Stimulated activated naive CD8-positive, alpha-beta T cell treated with anti-CD3 and anti-CD28 coated beads, Interleukin-15, amount 100 ng/mL, for 72 hours (primary cell): ENCODE measurements around the gene CMIP.
A peak's percentile ranks its signal among the peaks of the same experiment; 100 is the strongest.
"Not testable (repeated sequence)": the region's sequence is repeated elsewhere in the genome, so short reads cannot be mapped to it uniquely, and the experiment has no call there.

ENCODE experiments used
- ATAC-seq: fragments of 150-1000 bp; cut with Tn5 transposase; 2 replicates; pipeline ENCODE4 v1.10.0; 2021; ENCODE audit warnings: mild to moderate bottlenecking, moderate library complexity
- DNase-seq, 2 donors: peaks; one replicate each; pipeline ENCODE4 v3.0.0; 2021 to 2022
- H3K27ac Mint-ChIP-seq, 2 donors: one replicate each; pipeline ENCODE4 v1.8.0; 2022; ENCODE audit warnings: mild to moderate bottlenecking in 2 of 2, mixed read lengths in 2 of 2, moderate library complexity in 2 of 2
- H3K27me3 Mint-ChIP-seq: one replicate; pipeline ENCODE4 v1.8.0; 2022; ENCODE audit warnings: mixed read lengths
- H3K4me1 Mint-ChIP-seq: one replicate; pipeline ENCODE4 v1.8.0; 2022; ENCODE audit warnings: mild to moderate bottlenecking, mixed read lengths
- H3K4me3 Mint-ChIP-seq, 2 donors: one replicate each; pipeline ENCODE4 v1.8.0; 2022; ENCODE audit warnings: mild to moderate bottlenecking in 2 of 2, mixed read lengths in 2 of 2, moderate library complexity in 1 of 2
- H3K9me3 Mint-ChIP-seq, 2 donors: one replicate each; pipeline ENCODE4 v1.8.0; 2022; ENCODE audit warnings: mixed read lengths in 2 of 2

Gene CMIP

DNA sequence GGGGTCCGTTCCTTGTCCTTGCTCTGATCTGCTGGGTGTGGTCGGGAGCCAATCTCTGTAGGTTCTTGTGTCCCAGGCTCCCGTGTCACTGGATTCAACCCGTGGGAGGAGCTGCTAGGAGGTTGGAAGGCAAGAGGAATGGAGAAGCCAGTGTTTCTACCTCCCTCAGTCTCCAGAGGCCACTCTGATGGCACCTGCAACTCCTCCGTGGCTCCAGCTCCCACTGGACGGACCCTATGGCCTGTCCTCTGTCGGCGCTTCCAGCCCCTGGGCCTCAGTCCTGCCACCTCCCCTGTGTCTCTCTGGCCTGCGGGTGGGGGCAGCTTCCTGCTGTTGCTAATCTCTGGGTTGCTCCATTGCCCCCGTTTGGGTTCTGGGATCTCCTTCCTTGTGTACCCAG is 71.1 kb downstream of the CMIP start:
- H3K9me3 Mint-ChIP-seq: no peaks in the 10 kb centered on the region
- no peak overlapping the region for H3K4me3 Mint-ChIP-seq
- ATAC-seq: no peak
- peaks cover 43% of the 10 kb centered on the region for H3K4me1 Mint-ChIP-seq
- no peaks in the 10 kb centered on the region for H3K27me3 Mint-ChIP-seq
- no peak for DNase-seq
- H3K27ac Mint-ChIP-seq: peak overlapping the region in 1 of 2 donors; percentile 78

DNA sequence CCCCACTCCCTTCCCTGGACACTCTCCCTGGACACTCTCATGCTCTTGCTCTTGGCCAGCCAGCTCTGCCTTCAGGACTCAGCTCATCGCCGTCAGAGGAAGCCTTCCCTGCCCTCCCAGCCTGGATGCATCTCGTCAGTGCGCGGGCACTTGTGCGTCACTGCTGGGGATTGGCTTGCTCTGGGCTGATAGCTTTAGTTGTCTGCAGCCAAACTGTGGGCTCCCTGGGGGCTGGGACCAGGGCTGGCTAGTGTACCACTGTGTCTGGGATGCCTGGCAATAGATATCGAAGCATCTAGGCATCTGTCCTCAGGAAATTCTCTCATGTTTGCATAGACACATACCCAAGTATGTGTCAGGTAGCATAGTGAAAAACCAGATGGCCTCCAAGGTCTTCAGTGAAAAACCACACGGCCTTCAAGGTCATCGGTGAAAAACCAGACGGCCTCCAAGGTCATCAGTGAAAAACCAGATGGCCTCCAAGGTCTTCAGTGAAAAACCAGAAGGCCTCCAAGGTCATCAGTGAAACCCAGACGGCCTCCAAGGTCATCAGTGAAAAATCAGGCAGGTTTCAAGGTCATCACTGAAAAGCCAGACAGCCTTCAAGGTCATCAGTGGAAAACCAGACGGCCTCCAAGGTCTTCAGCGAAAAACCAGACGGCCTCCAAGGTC is 72.0 kb downstream of the CMIP start:
- DNase-seq (no peak), ATAC-seq (no peak)
- Mint-ChIP-seq H3K9me3 (no peaks in the 10 kb centered on the region), H3K27ac (no peak overlapping the region), H3K4me3 (no peak overlapping the region), H3K4me1 (peaks cover 52% of the 10 kb centered on the region), H3K27me3 (no peaks in the 10 kb centered on the region)

DNA sequence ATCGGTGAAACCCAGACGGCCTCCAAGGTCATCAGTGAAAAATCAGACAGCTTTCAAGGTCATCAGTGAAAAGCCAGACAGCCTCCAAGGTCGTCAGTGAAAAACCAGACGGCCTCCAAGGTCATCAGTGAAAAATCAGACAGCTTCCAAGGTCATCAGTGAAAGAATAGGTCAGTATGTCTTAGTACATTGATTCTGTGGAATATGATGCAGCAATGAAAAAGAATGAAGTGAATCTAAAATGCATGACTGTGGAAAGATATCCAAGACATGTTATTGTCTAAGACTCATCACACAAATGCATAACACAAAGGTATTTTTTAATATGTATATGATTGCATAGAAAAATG is 72.5 kb downstream of the CMIP start:
- Mint-ChIP-seq H3K4me1 (peaks cover 56% of the 10 kb centered on the region), H3K9me3 (no peaks in the 10 kb centered on the region), H3K27me3 (no peaks in the 10 kb centered on the region), H3K27ac (no peak overlapping the region), H3K4me3 (no peak overlapping the region)
- DNase-seq (no peak), ATAC-seq (no peak)

DNA sequence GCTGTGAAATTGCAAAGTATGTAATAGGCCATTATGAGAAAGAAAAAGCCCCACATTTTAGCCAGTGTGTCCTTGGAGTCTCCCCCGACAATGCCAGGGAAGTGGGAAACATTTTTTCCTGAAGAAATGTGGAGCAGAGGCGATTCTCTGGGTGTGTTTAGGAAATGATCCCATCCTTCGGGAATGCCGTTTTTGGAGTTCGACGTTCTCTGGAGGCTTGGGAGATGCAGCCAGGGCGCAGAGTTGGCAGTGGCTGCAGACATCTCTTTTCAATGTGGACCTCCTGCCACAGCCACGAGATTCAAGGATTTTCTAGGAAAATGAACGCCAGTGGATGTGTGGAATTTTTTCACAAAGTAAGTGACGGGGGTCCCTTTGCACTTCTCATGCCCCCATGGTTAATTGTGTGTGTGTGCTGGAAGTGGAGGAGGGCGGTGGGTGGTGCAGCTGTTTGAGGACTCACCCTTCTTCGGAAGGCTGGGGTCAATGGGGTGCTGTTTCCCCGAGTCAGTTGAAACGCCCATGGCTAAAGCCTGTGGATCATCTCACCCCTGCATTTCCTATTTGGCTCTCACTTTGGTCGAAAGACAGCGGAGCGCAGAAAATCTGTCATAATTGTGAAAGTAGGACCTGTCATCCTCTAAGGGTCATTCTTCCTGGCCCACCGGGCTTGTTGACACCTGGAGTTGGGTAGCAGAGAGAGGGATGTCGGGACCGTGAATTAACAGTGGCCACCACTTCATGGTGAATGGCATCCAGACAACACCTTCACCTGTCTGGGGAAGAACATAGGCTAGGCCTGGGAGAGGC is 73.2 kb downstream of the CMIP start:
- H3K4me1 Mint-ChIP-seq: peaks cover 55% of the 10 kb centered on the region
- no peak overlapping the region for H3K27ac Mint-ChIP-seq
- ATAC-seq (no peak), DNase-seq (no peak)
- no peaks in the 10 kb centered on the region for H3K27me3 Mint-ChIP-seq
- H3K4me3 Mint-ChIP-seq: no peak overlapping the region
- no peaks in the 10 kb centered on the region for H3K9me3 Mint-ChIP-seq

DNA sequence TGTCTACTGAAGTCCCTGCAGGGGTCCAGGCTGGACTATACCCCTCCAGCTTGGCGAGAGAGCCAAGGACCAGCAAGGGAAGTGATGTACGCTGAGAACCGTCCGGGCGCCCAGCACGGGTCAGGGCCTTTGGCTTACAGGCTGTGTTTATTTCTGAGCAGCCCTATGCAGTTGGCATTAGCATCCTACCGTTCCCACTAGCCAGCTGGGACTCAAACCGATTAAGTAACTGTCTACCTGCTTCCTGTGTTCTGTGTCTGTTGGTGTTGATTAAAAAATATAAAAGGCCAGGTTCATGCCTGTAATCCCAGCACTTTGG is 73.8 kb downstream of the CMIP start:
- Mint-ChIP-seq H3K9me3 (no peaks in the 10 kb centered on the region), H3K4me3 (no peak overlapping the region), H3K27me3 (no peaks in the 10 kb centered on the region), H3K27ac (no peak overlapping the region), H3K4me1 (peaks cover 55% of the 10 kb centered on the region)
- ATAC-seq: no peak
- DNase-seq: no peak

DNA sequence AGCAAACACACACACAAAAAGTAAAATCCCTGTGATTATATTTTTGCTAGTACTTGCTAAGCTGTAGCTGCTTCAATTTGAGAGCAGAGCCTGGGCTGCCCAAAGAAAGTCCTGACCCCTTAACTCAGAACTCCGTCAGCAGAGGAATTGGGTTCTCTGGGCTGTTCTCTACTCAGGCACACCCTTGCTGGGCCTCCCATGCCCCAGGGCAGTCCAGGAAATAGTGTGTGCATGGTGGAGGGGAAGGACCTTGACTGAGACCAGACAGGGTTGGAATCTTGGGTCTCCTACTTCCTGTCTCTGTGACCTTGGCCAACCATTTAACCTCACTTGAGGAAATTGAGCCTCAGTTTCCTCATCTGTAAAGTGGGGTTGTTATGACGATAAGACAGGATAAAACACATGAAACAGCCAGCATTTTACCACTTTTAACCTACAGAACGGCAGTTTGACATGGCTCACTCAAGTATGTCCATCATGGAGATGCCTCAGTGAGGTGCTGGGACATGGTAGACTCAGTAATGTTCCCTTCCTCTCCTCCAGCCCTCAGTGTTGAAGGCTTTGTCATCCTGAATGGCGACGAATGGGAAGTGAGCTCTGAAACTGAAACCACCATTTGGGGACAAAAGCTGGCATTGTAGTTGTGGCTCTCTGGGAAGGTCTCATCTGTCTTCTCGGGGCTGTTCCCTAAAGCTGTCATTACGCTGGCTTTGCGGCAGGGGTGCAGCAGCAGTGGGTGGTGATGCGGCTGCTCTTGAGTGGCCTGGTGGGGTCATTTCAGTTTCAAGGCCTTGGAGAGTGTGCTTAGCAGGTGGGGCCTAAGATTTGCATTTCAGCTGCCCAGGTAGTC is 74.9 kb downstream of the CMIP start:
- H3K4me1 Mint-ChIP-seq: peaks cover 46% of the 10 kb centered on the region
- no peak overlapping the region for H3K4me3 Mint-ChIP-seq
- H3K27ac Mint-ChIP-seq: no peak overlapping the region
- H3K9me3 Mint-ChIP-seq: no peaks in the 10 kb centered on the region
- H3K27me3 Mint-ChIP-seq: no peaks in the 10 kb centered on the region
- DNase-seq (no peak), ATAC-seq (no peak)

DNA sequence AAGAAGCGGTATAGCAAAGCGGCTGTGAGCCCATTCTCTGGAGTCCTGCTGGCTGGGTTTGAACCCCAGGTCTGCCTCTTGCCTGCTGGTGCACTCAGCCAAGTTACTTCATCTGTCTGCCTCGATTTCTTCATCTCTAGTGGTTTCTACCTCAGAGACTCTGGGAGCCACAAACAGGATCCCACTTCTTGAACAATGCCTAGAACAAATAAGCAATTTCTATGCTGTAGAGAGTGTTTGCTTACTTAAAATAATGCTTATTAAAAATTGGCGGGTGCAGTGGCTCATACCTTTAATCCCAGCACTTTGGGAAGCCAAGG is 75.5 kb downstream of the CMIP start:
- Mint-ChIP-seq H3K4me3 (no peak overlapping the region), H3K27me3 (no peaks in the 10 kb centered on the region), H3K9me3 (no peaks in the 10 kb centered on the region), H3K4me1 (peaks cover 40% of the 10 kb centered on the region), H3K27ac (no peak overlapping the region)
- DNase-seq (no peak), ATAC-seq (no peak)

DNA sequence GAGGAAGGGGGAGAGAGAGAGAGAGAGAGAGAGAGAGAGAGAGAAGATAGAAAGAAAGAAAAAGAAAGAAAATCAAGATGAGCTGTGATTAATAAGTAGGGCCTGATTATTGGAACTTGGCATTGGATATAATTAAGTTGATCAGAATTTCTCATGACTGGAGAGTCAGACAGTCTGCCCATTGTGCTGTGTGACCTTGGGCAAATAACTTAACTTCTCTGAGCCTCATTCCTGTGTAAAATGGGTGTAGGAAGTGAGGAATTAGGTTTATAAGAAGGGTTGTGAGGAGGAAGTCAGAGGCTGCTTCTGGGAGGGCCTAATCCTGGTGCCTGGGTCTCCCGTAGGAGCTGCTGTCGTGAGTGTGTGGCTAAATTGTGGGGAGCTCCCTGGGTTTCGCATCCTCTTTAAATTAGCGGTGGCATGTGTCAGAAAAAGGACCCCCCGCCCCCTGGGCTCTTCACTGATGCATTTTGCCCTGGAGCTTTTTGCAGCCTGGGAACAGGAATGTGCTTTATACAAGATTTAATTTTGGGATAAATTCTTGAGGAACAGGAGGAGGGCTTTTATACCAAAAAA is 76.0 kb downstream of the CMIP start:
- no peak overlapping the region for H3K4me3 Mint-ChIP-seq

DNA sequence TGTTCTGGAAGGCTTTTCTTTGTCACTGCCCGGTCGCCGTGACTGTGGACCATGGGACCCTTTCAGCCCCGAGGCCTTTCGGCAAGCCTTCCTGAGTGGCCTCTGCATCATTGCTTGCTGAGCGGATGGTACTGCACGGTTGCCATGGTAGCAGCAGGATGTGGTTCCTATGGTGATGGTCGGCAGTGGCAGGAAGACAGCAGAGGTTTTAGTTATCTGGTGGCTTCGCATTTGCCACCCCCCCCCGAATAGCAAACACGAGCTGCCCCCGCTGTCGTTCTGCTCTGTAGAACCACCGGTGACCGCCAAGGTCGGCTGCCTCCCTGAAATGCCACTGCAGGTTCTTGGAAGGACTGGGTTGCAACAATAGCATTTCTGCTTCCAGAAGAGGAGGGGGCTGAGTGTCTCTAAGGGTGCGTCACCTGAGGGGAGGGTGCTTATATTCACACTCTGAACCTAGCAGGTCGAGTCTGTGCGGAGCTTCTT is 76.6 kb downstream of the CMIP start:
- DNase-seq (peak; percentile 54 to 82), ATAC-seq (peak; percentile 98)
- H3K4me3 Mint-ChIP-seq: no peak overlapping the region
- peak overlapping the region in 1 of 2 donors; percentile 24 for H3K27ac Mint-ChIP-seq
- no peaks in the 10 kb centered on the region for H3K27me3 Mint-ChIP-seq
- H3K9me3 Mint-ChIP-seq: no peaks in the 10 kb centered on the region
- H3K4me1 Mint-ChIP-seq: peaks cover 45% of the 10 kb centered on the region

More for the DNA sequence above, 76.0 kb downstream of the CMIP start:
- ATAC-seq (no peak), DNase-seq (no peak)
- Mint-ChIP-seq H3K27ac (peak overlapping the region in 1 of 2 donors; percentile 93), H3K27me3 (no peaks in the 10 kb centered on the region), H3K4me1 (peaks cover 39% of the 10 kb centered on the region), H3K9me3 (no peaks in the 10 kb centered on the region)

DNA sequence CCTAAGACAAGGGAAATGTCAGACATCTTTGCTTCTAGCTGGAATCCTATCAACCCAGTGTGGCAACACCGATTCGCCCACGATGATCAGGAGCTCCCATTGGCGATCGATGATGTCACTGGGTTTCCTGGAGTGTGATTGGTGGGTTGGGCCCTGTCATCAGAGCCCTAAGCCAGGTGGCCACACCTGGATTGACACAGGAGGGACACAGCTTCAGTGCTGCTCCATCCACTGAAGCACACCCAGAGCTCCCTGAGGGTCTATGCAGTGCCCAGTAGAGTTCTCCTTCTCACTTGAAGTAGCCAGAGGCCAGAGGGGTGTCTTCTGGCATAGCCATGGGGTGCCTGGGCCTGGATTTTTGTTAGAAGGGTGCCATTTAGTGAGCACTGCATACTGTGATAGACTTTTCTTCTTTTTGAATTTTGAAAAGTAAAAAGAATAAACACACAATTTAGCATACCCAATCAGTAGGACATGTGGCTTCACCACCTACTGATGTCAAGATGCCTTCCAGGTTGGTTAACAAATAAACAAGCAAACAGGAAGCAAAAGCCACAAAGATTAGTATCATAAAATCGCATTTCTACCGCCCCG is 77.6 kb downstream of the CMIP start:
- no peak overlapping the region for H3K4me3 Mint-ChIP-seq
- no peaks in the 10 kb centered on the region for H3K9me3 Mint-ChIP-seq
- ATAC-seq (no peak), DNase-seq (no peak)
- no peak overlapping the region for H3K27ac Mint-ChIP-seq
- H3K27me3 Mint-ChIP-seq: no peaks in the 10 kb centered on the region
- peaks cover 55% of the 10 kb centered on the region for H3K4me1 Mint-ChIP-seq

DNA sequence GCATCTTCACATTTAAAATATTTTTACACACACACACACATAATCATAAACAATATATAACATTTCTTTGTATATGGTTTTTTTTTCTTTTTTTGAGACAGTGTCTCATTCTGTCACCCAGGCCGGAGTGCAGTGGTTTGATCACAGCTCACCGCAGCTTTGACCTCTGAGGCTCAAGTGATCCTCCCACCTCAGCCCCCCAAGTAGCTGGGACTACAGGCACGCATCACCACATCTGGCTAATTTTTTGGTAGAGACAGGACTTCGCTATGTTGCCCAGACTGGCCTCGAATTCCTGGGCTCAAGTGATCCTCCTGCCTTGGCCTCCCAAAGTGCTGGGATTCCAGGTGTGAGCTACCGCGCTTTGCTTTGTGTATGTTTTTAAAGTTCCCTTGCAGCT is 78.2 kb downstream of the CMIP start:
- H3K27me3 Mint-ChIP-seq, ATAC-seq, H3K27ac Mint-ChIP-seq, H3K9me3 Mint-ChIP-seq, DNase-seq, H3K4me3 Mint-ChIP-seq: not testable (repeated sequence)
- H3K4me1 Mint-ChIP-seq: peaks cover 61% of the 10 kb centered on the region

DNA sequence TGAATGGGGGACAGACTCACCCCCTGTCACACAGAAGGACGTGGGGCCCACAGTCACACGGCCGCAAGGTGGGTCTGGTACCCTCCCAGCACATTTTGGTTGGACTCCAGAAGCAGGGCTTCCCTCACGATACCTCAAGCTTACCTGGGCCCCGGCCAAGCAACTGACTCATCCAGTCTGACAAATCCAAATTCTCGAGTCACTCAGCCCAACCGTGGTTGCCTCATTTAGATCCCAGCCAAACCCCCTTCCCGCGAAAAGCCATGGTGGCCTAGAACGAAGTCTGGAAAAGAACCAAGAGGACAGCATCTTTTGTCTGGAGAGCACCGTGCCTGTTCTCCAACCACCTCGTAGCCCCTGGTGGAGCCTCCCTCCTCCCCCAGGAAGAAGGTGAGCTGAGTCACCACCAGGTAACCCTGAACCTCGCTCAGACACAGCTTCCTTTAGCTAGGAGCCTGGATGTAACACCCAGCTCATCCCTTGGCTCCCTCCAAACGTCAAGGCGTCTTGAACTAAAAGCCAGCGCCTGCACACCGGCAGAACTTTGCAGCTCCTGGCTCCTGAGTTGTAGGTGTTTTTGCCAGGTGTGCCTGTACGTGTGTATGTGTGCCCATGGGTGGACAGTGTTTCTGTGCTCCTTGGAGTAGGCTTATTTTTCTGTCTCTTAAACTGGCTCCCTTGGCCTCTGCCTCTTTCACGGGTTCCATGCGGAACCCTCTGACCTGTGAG is 78.9 kb downstream of the CMIP start:
- H3K27ac Mint-ChIP-seq: no peak overlapping the region
- H3K27me3 Mint-ChIP-seq: no peaks in the 10 kb centered on the region
- H3K9me3 Mint-ChIP-seq: no peaks in the 10 kb centered on the region
- no peak for ATAC-seq
- peaks cover 67% of the 10 kb centered on the region for H3K4me1 Mint-ChIP-seq
- H3K4me3 Mint-ChIP-seq: no peak overlapping the region
- no peak for DNase-seq

DNA sequence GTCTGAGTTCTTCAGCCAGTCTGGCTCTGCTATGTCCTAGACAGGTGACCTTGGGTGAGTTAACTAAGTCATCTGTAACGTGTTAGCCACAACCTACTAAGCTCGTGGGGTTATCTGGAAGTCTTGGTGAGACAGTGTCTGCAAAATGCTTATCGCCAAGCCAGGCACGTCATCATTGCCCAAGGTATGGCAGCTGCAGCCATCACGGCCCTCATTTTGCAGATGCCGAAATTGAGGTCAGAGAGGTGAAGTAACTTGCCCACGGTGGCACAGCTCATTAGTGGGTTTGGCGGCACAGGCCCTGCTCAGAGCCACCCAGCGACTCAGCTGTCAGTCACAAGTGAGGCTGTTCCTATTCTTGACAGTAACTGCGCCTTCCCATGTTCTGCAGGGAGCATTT is 79.8 kb downstream of the CMIP start:
- Mint-ChIP-seq H3K9me3 (no peaks in the 10 kb centered on the region), H3K4me3 (no peak overlapping the region), H3K4me1 (peaks cover 72% of the 10 kb centered on the region), H3K27ac (no peak overlapping the region), H3K27me3 (no peaks in the 10 kb centered on the region)
- ATAC-seq (no peak), DNase-seq (no peak)

DNA sequence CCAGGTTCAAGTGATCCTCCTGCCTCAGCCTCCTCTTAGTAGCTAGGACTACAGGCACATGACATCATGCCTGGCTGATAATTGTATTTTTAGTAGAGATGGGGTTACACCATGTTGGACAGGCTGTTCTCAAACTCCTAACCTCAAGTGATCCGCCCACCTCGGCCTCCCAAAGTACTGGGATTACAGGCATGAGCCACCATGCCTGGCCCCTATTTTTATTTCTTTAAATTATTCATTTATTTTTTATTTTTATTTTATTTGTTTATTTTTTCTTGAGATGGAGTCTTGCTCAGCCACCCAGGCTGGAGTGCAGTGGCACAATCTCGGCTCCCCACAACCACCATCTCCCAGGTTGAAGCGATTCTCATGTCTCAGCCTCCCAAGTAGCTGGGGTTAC is 80.3 kb downstream of the CMIP start:
- not testable (repeated sequence) for H3K4me3 Mint-ChIP-seq
- peaks cover 68% of the 10 kb centered on the region for H3K4me1 Mint-ChIP-seq

DNA sequence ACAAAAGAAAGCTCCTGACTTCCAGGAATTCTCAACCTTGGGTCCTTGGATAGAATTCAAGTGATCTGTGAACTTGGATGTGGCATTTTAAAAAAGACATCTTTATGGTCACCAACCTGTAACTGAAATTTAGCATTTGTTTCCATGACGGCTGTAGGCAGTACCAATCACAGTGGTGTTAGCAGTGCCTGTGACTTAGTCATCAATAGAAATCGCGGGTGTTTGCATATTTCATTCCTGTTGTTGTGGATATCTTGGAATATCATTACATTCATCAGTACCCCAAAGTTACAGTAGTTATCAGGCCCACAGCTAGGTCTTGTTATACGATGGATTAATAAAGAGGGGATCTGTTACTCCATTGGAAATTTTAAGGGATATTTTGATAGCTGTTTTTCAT is 81.6 kb downstream of the CMIP start:
- Mint-ChIP-seq H3K9me3 (no peaks in the 10 kb centered on the region), H3K4me1 (peaks cover 55% of the 10 kb centered on the region), H3K27ac (no peak overlapping the region), H3K27me3 (no peaks in the 10 kb centered on the region), H3K4me3 (no peak overlapping the region)
- DNase-seq: no peak
- ATAC-seq: no peak

More for the DNA sequence above, 80.3 kb downstream of the CMIP start:
- ATAC-seq, DNase-seq, H3K27me3 Mint-ChIP-seq, H3K27ac Mint-ChIP-seq, H3K9me3 Mint-ChIP-seq: not testable (repeated sequence)
